ENCODE data around the gene FGB. TPM values are rescaled to one million over a fixed set of nuclear protein-coding genes. Genes with fewer than 3 reads are reported as not detected.

Gene FGB
- 10 to 100 TPM in 1 of 5 donors, under 1 TPM in 2, not detected in 2; 0.09 to 31.3 (median 0.14) TPM for polyA plus RNA-seq (ENCODE audit: insufficient read depth in 1 of 5, insufficient read length in 5 of 5, low replicate concordance in 1 of 5)
- long read RNA-seq, donor 1 = 0 reads
- long read RNA-seq, donor 2 = 0 reads
- long read RNA-seq, donor 3 = 0 reads
- long read RNA-seq, donor 4 = 0 reads
- long read RNA-seq, donor 5, transcript FGB-201 (8 exons, 1,975 nt) = major isoform, 9 of 27 reads
- long read RNA-seq, donor 5, partial matches to known transcripts = 17 of 27 reads
- long read RNA-seq, donor 5, other reads (novel, unspliced or antisense) = 0 of 27 reads
- long read RNA-seq, donor 6 = 0 reads
- long read RNA-seq, donor 7 = 0 reads
- long read RNA-seq, donor 8 = 0 reads

DNA sequence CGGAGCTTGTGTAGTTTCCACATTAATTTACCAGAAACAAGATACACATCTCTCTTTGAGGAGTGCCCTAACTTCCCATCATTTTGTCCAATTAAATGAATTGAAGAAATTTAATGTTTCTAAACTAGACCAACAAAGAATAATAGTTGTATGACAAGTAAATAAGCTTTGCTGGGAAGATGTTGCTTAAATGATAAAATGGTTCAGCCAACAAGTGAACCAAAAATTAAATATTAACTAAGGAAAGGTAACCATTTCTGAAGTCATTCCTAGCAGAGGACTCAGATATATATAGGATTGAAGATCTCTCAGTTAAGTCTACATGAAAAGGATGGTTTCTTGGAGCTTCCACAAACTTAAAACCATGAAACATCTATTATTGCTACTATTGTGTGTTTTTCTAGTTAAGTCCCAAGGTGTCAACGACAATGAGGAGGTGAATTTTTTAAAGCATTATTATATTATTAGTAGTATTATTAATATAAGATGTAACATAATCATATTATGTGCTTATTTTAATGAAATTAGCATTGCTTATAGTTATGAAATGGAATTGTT lies at the start of gene FGB:
Gene FGB, plus strand, starts transcription at position 315 of the 558 bp plus-strand sequence. Its CDS starts 8 bp downstream, at position 323.
- no peak for DNase-seq

DNA sequence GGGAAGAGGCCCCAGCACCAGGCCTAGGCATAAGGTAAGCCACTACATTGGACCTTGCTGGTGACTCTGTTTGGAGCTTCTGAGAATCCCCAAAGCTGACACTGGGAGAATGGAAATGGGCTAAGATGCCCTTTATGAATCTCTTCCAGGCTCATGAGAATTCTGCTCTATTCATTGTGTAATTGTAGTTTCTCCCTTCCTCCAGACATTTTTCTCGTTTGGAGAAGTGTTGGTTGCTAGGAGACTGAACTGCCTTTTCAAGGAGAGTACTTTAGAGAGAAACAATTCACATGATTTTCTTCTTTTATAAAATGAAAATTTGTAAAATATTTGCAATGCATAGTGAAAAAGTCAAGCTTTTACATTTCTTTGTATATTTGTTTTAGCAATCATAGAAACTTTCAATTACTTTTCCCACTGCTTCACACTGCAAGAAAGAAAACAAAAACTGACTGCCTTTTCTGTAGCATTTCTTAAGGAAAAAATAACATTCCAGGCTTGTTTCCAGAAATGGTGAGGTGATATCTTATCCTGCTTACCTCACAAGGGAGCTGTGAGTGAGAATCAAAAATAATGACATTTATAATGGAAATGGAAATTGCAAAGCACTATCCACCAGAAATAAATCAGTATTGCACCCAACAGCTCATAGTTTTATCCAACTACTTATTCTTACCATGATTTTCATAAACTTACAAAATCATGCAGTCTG lies 46.3 kb upstream of the FGB start:
- DNase-seq = no peak

- no peak for DNase-seq
Observed at GRCh38 chr4:154517591-154517990, 45.2 kb upstream of the FGB start.

- DNase-seq = no peak
Observed at GRCh38 chr4:154519214-154519613, 43.6 kb upstream of the FGB start.

DNA sequence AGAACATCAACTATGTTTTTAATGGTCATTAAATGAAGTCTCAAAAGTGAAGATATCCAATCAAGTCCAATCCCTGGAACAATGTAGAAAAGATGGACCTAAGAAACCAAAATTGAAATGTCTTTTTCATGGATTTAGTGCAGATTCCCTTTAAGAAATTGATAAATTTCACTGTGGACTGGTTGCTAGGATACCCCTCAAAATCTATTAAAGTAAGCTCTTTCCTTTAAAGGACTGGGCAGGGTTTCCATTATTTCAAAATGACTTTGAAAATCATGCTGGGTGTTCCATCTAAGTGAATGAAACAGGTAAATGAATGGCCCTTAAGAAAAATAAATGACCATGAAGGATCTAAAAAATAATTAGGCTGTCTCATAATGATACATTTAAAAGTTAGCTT lies 41.2 kb upstream of the FGB start:
- no peak for DNase-seq

GRCh38 chr4:154526151-154526550 lies 36.7 kb upstream of the FGB start:
- DNase-seq = no peak

GRCh38 chr4:154527308-154527707 lies 35.5 kb upstream of the FGB start:
- no peak for DNase-seq

GRCh38 chr4:154528869-154529268 lies 33.9 kb upstream of the FGB start:
- DNase-seq = no peak

- no peak for DNase-seq
Observed at GRCh38 chr4:154529728-154530519, 32.9 kb upstream of the FGB start.

- DNase-seq = no peak
Observed at GRCh38 chr4:154534296-154534695, 28.5 kb upstream of the FGB start.

DNA sequence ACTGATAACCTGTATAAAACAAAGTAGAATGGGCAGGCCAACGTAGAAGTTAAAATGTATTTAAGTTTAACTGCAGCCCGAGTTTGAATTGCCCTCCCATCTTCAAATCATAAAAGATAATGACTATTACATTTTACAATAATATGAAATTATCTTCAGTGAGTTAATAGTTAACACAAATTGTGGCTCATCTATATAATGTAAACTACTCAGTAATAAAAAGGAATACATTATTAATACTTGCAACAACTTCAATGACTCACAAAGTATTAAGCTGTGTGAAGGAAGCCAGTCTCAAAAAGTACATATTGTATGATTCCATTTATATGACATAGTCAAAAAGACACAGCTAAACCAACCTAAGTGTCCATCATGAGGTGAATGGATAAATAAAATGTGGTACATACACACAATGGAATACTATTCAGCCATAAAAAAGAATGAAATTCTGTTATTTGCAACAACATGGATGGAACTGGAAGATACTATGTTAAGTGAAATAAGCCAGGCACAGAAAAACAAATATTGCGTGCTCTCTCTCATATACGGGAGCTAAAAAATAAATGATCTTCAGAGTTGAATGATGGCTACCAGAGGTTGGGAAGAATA lies 20.4 kb upstream of the FGB start:
- no peak for DNase-seq

GRCh38 chr4:154545689-154546088 lies 17.1 kb upstream of the FGB start:
- no peak for DNase-seq

- DNase-seq = peak; percentile 96 to 97
Observed at GRCh38 chr4:154549894-154550790, 12.7 kb upstream of the FGB start, which contains the start of gene PLRG1. Gene PLRG1, minus strand, starts transcription at chr4:154550400. Its CDS starts 92 bp downstream, at chr4:154550308.

DNA sequence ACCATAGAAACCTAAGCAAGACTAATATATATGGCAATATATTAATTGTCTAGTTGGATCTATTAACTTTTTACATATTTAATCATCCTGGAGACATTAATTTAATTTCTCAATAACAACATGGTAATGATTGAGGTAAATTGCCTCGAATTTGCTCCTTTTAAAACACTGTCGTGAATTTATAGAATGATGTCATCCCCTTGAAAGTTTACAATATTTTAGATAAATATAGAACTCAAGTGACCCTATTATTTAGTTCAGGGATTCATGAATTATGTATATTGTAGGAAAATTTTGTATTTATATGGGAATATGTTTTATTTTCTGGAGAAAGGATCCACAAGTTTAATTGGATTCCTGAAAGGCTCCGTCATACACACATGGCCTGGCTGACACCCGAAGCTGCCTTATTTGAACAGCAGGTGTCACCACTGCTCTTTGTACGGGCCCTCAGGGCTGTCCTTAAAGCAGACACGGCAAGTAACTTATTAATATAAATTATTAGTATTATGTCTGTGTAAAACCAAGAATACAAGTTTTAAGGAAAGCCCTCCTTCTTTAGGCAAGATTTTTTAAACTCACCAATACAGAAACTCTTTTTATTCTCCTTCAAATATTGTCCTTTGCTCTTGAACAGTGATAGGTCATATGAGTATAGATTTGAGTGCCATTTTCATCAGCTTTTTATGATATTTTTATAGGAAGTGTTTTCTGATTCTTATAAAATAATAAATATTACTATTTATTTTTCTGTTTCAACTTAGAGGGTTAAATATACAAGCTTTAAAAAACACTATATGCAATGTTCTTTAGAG lies 10.7 kb upstream of the FGB start:
- DNase-seq = peak; percentile 64 to 65

DNA sequence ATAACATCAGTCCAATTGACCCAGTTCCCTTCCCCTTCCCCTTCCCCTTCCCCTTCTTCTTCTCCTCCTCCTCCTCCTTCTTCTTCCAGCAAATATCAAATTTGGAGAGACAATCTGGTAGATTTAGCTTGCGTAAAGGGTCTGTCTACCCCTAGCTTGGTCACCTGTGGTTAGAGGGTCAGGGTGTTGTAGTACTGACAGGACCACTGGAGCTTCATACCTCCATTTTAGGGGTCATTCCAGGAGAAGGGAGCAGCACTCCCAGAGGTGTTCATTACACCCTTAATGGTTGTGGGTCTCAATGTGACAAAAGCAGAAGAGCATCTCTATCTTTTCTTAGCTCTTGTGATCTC lies 3.7 kb upstream of the FGB start:
- no peak for DNase-seq

DNA sequence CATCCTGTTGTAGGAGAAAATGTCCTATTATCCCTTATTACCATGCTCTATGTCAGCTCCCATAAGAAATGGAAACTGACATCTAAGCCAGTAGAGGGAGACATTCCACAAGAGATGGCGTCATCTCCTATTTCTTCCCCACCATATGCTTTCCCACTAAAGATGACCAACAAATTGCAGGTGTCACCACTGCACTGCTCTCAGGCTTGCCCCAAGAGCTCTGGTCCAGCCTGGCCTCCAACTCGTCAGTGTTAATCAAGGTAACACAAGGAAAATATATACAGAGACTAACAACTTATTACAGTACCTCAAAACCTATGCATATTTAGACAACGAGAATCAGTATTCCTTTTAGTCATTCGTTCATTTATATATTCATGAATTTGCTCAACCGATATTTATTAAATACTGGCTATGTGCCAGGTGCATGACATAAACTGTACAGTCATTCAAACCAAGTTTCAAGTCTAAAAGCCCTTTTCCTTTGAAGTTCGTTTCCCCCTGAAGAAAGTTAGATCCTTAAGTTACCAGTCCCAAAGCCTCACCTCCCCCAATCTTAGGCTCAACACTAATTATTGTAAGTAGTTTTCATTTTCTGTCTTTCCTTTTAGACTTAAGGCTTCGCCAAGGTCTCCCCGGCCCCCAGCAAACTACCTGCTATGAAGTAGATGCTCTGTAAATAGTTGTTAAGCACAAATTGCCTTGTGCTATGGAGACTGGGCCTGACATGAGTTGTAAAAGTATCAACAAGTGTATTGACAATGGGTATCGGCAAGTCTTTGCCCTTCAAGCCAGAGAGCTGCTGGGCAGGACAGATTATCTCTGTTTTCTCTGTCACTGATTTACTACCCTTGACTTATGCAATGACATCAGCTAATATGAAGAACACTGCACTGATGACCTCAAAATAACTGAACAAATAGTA lies 3.1 kb upstream of the FGB start:
- peak; percentile 5 to 8 for DNase-seq

DNA sequence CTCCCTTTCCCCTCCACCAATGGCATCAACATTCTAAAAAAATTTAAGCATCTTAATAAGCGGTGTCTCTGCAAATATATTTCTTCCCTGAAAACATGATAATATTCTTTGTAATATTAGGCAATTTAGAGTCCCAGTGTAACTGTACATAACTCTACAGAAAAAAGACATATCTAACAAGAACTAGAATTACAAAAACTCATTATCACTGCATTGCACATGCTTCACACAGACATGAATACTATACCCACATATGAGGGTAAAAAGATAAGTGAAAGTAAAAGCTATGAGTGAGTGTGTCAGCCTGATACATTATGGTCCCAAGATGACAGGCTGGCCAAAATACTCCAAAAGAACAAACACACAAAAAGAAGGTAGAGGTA lies 2.4 kb upstream of the FGB start:
- no peak for DNase-seq

DNA sequence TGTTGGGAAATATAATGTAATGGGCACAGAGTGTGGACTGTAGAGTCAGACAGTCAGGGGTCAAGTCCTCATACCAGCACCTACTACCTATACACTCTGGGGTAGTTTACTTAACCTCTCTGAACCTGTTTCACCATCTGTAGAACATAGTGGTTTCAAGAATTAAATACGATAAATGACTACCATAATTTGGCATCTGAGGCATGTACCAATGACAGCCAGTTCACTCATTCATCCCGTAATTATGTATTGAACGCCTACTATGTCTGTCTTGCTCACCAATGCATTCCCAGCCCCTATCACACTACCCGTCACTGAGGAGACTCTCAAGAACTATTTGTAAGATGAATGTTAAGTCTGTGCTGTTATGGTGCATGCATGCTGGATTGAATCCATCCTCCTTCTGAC lies 2.0 kb upstream of the FGB start:
- DNase-seq = no peak

GRCh38 chr4:154564311-154564710 lies 1.5 kb downstream of the FGB start:
- DNase-seq = no peak
